HCEC 1CT (cell line): ENCODE data around the gene USP43.
"Not testable (repeated sequence)": the region's sequence is repeated elsewhere in the genome, so short reads cannot be mapped to it uniquely, and the experiment has no call there.

Source experiments
- DNase-seq: peaks from one replicate; pipeline ENCODE4 v3.0.0-alpha.2; 2017

USP43 gene

DNA sequence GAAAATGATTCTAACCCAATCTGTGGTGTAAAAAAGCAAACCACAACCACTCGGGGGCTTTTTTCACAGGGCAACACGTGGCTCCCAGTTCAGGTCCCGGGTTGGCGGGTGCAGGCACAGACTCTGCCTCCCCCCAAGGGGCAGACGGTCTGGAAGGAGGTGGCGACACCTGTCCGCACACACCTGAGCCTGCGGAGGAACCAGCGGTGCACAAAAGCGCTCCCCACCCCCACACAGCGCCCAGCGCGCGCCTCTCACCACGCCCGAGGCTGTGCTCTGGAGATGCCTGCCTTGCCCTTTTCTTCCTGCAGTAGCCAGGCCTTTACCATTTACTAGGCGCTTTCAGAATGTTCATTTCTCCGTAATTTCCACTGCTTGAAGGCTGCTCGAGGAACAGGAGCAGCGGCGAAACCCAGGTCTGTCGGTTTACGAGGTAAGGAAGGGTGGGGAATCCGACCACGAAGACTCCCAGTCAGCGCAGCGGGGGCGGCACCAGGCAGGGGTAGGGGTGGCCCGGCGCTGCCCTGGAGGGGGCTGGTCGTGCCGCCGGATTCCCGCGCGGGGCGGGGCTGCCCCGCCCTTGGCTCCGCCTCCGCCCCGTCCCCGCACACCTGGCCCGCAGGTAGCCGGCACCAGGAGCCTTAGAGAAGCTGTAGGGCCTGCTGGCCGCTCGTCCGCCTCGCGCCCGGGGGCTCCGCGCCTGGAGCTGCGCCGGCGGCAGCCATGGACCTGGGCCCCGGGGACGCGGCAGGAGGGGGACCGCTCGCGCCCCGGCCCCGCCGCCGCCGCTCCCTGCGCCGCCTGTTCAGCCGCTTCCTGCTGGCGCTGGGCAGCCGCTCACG lies at the start of gene USP43:
Gene USP43, plus strand, starts transcription at position 608 of the 842 bp plus-strand sequence. Its CDS starts 116 bp downstream, at position 724.
- no peak for DNase-seq

GRCh38 chr17:9597638-9598037 lies 47.7 kb upstream of the USP43 start:
- DNase-seq, result not testable (repeated sequence)

- no peak for DNase-seq
These were observed 46.7 kb upstream of the USP43 start for GRCh38 chr17:9598661-9599060.

- DNase-seq, result not testable (repeated sequence)
These were observed 40.7 kb upstream of the USP43 start for GRCh38 chr17:9604583-9604982.

GRCh38 chr17:9606453-9606852 lies 38.9 kb upstream of the USP43 start:
- no peak for DNase-seq

GRCh38 chr17:9607058-9607457 lies 38.3 kb upstream of the USP43 start:
- not testable (repeated sequence) for DNase-seq

- DNase-seq, result no peak
These were observed 33.8 kb upstream of the USP43 start for GRCh38 chr17:9611557-9611956.

GRCh38 chr17:9612006-9612405 lies 33.3 kb upstream of the USP43 start:
- no peak for DNase-seq

DNA sequence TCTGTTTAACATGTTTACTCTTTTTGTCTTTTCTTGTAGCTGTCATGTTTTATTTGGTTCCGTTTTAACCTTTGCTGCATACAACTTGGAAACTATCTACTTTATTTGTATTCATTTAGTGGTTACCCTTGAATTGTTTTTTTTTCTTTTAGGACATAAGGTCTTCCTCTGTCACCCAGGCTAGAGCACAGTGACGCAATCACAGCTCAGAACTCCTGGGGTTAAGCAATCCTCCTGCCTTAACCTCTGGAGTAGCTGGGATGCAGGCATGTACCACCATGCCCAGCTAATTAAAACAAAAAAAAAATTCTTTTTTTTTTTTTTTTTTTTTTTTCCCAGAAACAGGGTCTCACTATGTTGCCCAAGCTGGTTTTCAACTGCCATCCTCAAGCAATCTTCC lies 29.8 kb upstream of the USP43 start:
- no peak for DNase-seq

GRCh38 chr17:9622961-9623360 lies 22.4 kb upstream of the USP43 start:
- no peak for DNase-seq

- DNase-seq, result no peak
These were observed 16.8 kb upstream of the USP43 start for GRCh38 chr17:9628509-9628908.

DNA sequence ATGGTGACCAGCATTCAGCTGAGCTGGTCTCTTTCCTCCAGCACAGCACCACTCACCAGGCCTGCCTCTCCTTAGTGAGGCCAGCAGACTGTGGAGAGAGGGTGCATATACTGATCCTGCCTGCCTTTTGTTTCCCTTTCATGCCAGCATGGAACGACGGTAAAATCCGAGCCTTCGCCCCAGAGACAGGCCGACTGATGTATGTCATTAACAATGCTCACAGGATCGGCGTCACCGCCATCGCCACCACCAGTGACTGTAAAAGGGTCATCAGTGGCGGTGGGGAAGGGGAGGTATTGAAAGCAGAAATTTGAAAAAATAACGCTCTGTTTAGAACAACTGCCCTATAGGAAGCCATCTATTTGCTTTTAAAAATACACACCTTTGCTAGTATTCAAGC lies 12.6 kb upstream of the USP43 start:
- DNase-seq, result no peak

- no peak for DNase-seq
These were observed 10.0 kb upstream of the USP43 start for GRCh38 chr17:9635340-9635739.

GRCh38 chr17:9636501-9636900 lies 8.8 kb upstream of the USP43 start:
- no peak for DNase-seq

GRCh38 chr17:9640388-9640787 lies 4.9 kb upstream of the USP43 start:
- DNase-seq, result not testable (repeated sequence)

- DNase-seq, result no peak
These were observed 1.7 kb upstream of the USP43 start for GRCh38 chr17:9643611-9644010.

GRCh38 chr17:9645851-9646545 lies 681 bp downstream of the USP43 start:
- DNase-seq, result no peak

DNA sequence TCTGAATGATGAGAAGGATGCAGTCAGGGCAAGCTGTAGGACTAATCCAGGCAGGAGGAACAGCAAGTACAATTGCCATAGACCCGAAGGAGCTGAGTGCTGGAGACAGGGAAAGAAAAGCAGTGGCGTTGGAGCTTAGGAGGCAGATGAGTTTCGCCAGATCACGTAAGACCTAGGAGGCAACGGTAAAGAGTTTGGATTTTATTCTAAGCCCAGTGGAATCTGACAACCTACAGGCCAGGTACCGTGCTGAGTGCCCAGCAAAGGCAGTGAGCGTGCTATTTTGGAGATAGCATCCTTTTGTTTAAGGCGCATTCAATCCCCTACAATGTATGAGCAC lies 1.2 kb downstream of the USP43 start:
- DNase-seq, result no peak

- no peak for DNase-seq
These were observed 1.7 kb downstream of the USP43 start for GRCh38 chr17:9647014-9647413.

DNA sequence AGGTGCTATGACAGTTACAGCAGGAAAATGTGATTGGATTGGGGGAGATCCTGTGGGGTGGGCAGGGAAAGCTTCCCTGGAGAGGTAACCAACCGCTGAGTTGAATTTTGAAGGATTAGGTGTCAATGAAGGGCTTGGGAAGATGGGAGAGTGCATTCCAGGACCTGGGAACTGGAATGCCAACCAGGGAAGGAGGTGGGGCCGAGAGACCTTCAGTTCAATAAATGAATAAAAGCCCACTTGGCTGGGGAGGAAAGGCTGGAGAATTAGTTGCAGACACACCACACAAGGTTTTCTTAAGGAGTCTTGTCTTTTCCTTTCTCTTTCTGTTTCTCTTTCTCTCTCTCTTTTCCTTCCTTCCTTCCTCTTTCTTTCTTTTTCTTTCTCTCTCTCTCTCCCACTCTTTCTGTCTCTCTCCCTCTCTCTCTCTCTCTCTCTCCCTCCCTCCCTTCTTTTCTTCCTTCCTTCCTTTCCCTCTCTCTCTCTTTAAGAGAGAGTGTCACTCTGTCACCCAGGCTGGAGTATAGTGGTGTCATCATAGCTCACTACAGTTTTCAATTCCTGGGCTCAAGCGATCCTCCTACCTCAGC lies 3.3 kb downstream of the USP43 start:
- no peak for DNase-seq

- peak; percentile 24 for DNase-seq
These were observed 13.4 kb downstream of the USP43 start for GRCh38 chr17:9658593-9659211.

- DNase-seq, result no peak
These were observed 15.7 kb downstream of the USP43 start for GRCh38 chr17:9661027-9661426.

GRCh38 chr17:9663511-9663910 lies 18.2 kb downstream of the USP43 start:
- DNase-seq, result not testable (repeated sequence)
